ENCODE results near the gene PLCH1. TPM values are rescaled to one million over a fixed set of nuclear protein-coding genes. Genes with fewer than 3 reads are reported as not detected.

Gene PLCH1
- total RNA-seq, 1 experiment from 2014 or later: 8.9 TPM

- TF ChIP-seq ARID4B (CRISPR knock-in tag; IDR thresholded peaks at IDR 0.05; ENCODE audit: borderline replicate concordance) (no peak), ZNF396 (CRISPR knock-in tag; IDR thresholded peaks at IDR 0.05; ENCODE audit: borderline replicate concordance) (no peak), ERG (CRISPR knock-in tag; IDR thresholded peaks at IDR 0.05) (no peak), GRHL2 (CRISPR knock-in tag; IDR thresholded peaks at IDR 0.05; ENCODE audit: insufficient replicate concordance, severe bottlenecking) (no peak), SMAD4 (CRISPR knock-in tag; IDR thresholded peaks at IDR 0.05) (no peak), NR1H2 (CRISPR knock-in tag; IDR thresholded peaks at IDR 0.05) (no peak), ZSCAN18 (CRISPR knock-in tag; IDR thresholded peaks at IDR 0.05) (no peak), FOXP1 (CRISPR knock-in tag; IDR thresholded peaks at IDR 0.05; ENCODE audit: borderline replicate concordance) (no peak), FOXJ3 (CRISPR knock-in tag; IDR thresholded peaks at IDR 0.05; ENCODE audit: borderline replicate concordance) (no peak), ATF1 (CRISPR knock-in tag; IDR thresholded peaks at IDR 0.05) (no peak), MAX (CRISPR knock-in tag; IDR thresholded peaks at IDR 0.05) (no peak), CREB1 (CRISPR knock-in tag; IDR thresholded peaks at IDR 0.05) (no peak), CDX4 (CRISPR knock-in tag; IDR thresholded peaks at IDR 0.05; ENCODE audit: borderline replicate concordance) (no peak), TP53 (CRISPR knock-in tag; IDR thresholded peaks at IDR 0.05) (no peak)
These were observed 316.3 kb downstream of the PLCH1 start (continued) for GRCh38 chr3:155428563-155428962.

GRCh38 chr3:155426524-155427230 is 318.2 kb downstream of the PLCH1 start:
- H3K27me3 Mint-ChIP-seq (ENCODE audit: low read depth): no peaks in the 10 kb centered on the region; the same call in 1 of the 2 replicates
- H3K27ac Mint-ChIP-seq: no peak overlapping the region
- H3K9me3 Mint-ChIP-seq: peaks cover 51% of the 10 kb centered on the region
- DNase-seq (ENCODE audit: low spot score) (no peak), ATAC-seq (no peak)
- ChIA-PET POLR2A (no interaction called here), CTCF (no interaction called here)
- H3K4me3 Mint-ChIP-seq: no peak overlapping the region
- H3K4me1 Mint-ChIP-seq: peaks cover 27% of the 10 kb centered on the region
- peaks cover 29% of the 10 kb centered on the region for H3K36me3 Mint-ChIP-seq
- TF ChIP-seq SMAD3 (CRISPR knock-in tag; IDR thresholded peaks at IDR 0.05; ENCODE audit: borderline replicate concordance): no peak
- TF ChIP-seq E2F4 (CRISPR knock-in tag; IDR thresholded peaks at IDR 0.05; ENCODE audit: borderline replicate concordance, low read depth): no peak
- no peak for TF ChIP-seq TP53 (CRISPR knock-in tag; IDR thresholded peaks at IDR 0.05)
- no peak for TF ChIP-seq NFE2L1 (CRISPR knock-in tag; IDR thresholded peaks at IDR 0.05)
- TF ChIP-seq NFYB (CRISPR knock-in tag; conservative IDR thresholded peaks at IDR 0.05; ENCODE audit: low read depth): no peak
- TF ChIP-seq ELF4 (CRISPR knock-in tag; IDR thresholded peaks at IDR 0.05; ENCODE audit: low read depth): no peak
- TF ChIP-seq JUN (CRISPR knock-in tag; IDR thresholded peaks at IDR 0.05): no peak
- TF ChIP-seq ZSCAN18 (CRISPR knock-in tag; IDR thresholded peaks at IDR 0.05): no peak
- TF ChIP-seq ATF3 (CRISPR knock-in tag; conservative IDR thresholded peaks at IDR 0.05): no peak
- TF ChIP-seq CREB1 (CRISPR knock-in tag; IDR thresholded peaks at IDR 0.05): no peak
- no peak for TF ChIP-seq ZNF416 (CRISPR knock-in tag; IDR thresholded peaks at IDR 0.05)
